Measurements from ENCODE around the gene OTUD7B.

OTUD7B gene

DNA sequence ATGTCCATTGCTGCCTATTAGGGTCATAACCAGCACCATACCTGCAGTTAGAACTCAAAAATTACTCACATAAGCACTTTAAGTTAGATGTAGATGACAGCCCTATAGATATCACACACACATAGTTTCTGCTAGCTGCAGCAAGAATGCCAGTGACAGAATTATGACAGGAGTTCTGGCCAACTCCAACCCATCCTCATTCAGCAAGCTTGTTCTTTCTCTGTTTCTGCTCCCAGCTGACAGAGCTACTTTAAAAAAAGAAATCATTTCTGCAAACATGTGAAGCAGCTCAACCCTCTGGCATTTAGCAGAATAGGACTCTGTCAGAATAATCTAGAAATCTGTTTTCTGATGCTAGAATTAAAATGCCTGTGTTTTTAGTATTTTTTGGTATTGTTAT, 23.8 kb upstream of the OTUD7B start:
- no peak overlapping the region for H3K4me3 ChIP-seq (ENCODE audit: low read depth, low read length)
- TF ChIP-seq, protein P1, sequence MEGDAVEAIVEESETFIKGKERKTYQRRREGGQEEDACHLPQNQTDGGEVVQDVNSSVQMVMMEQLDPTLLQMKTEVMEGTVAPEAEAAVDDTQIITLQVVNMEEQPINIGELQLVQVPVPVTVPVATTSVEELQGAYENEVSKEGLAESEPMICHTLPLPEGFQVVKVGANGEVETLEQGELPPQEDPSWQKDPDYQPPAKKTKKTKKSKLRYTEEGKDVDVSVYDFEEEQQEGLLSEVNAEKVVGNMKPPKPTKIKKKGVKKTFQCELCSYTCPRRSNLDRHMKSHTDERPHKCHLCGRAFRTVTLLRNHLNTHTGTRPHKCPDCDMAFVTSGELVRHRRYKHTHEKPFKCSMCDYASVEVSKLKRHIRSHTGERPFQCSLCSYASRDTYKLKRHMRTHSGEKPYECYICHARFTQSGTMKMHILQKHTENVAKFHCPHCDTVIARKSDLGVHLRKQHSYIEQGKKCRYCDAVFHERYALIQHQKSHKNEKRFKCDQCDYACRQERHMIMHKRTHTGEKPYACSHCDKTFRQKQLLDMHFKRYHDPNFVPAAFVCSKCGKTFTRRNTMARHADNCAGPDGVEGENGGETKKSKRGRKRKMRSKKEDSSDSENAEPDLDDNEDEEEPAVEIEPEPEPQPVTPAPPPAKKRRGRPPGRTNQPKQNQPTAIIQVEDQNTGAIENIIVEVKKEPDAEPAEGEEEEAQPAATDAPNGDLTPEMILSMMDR (conservative IDR thresholded peaks at IDR 0.05; ENCODE audit: low read depth, low read length), result no peak
- DNase-seq (ENCODE audit: low read depth), result no peak

DNA sequence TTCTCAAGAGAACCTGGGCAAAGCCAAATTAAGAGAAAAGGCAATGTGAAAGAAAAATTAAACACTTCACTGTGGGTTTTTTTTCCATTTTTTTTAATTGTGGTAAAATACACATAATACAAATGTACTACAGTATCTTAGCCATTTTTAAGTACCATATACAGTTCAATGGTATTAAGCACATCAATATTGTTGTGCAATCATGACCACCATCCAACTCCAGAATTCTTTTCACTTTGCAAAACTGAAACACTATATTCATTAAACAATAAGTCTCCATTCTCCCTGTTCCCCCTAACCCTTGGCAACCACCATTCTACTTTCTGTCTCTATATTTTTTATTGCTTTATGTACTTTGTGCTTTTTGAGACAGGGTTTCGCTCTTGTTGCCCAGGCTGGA, 17.8 kb upstream of the OTUD7B start:
- TF ChIP-seq, protein P1 (conservative IDR thresholded peaks at IDR 0.05; ENCODE audit: low read depth, low read length), result no peak
- no peak overlapping the region for H3K4me3 ChIP-seq (ENCODE audit: low read depth, low read length)
- DNase-seq (ENCODE audit: low read depth), result no peak

DNA sequence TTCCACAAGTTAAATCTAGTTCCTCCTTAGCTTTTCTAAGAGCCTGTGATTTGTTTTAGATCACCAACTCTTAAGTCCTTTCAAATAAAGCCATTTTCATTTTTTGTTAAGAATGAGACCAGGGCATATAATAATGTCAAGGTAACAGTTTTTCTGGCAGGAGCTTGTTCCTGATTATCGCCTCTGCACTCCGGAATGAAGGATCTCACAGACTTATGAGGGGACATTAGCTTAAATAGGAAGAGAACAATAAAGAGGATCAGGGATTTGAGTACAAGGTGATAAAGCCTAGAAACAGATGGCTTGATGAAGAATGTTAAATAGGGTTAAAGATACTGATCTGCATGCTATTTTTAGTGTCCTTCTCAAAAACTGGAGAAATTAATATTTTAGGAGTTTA, 13.6 kb upstream of the OTUD7B start:
- TF ChIP-seq, protein P1 (conservative IDR thresholded peaks at IDR 0.05; ENCODE audit: low read depth, low read length), result no peak
- no peak for DNase-seq (ENCODE audit: low read depth)
- no peak overlapping the region for H3K4me3 ChIP-seq (ENCODE audit: low read depth, low read length)

DNA sequence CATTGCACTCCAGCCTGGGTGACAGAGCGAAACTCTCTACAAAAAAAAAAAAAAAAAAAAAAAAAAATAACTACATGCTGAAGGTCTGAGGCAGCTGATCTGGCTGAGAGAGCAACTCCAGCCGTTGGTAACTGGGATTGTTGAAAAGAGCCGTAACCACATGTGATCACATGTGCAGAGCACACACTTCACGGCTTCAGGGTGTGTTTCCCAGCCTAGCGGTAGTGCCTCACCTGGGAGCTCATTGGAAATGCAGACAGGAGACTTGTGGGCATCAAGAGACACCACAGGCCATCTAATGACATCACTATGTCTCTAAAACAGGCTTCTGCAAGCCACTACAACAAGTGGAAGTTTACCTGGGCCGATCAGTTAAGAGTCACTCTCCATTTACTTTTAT, 11.8 kb upstream of the OTUD7B start:
- TF ChIP-seq, protein P1 (conservative IDR thresholded peaks at IDR 0.05; ENCODE audit: low read depth, low read length), result no peak
- H3K4me3 ChIP-seq (ENCODE audit: low read depth, low read length), result no peak overlapping the region
- DNase-seq (ENCODE audit: low read depth), result no peak

DNA sequence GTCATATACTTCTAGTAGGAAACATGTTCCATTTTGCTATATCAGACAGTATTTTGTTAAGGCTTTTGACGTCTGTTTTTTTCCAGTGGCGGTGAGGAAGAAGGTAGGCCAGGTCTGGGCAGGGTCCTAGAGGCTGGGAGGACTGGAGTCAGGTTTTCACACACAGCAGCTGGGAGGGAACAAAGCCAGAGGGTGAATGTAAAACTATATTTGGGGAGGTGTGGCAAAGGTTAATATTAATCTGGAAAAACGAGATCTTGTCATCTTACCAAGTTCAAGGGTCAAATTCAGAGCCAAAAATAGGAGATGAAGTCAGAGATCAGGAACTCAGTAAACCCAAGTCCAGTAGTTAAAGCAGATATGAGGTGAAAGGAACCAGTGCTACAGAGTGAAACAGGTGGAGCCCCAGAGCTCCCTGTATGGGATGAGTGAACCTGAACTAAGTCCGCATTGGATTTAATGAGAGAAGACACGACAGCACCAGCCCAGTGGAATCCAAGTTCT, 10.7 kb upstream of the OTUD7B start:
- DNase-seq (ENCODE audit: low read depth), result no peak
- TF ChIP-seq, protein P1 (conservative IDR thresholded peaks at IDR 0.05; ENCODE audit: low read depth, low read length), result no peak
- no peak overlapping the region for H3K4me3 ChIP-seq (ENCODE audit: low read depth, low read length)

DNA sequence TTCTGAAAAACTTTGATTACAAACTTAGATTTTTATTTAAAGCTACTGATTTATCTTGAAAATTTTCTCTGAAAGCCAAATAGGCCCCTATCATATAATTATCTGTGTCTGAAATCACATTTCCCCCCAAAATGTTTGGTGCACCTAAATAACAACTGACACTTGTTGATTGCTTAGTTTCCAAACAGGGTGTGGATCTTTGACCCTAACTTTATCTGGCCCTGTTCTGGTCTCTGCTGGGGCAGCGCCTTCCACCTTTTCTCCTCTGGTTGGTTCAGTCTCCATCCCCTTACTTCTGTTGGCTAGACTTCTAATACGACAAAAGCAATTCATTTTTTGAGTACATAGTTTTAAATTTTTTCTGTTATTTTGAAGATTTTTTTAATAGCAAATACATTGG, 10.2 kb upstream of the OTUD7B start:
- TF ChIP-seq, protein P1 (conservative IDR thresholded peaks at IDR 0.05; ENCODE audit: low read depth, low read length), result no peak
- DNase-seq (ENCODE audit: low read depth), result no peak
- H3K4me3 ChIP-seq (ENCODE audit: low read depth, low read length), result no peak overlapping the region

DNA sequence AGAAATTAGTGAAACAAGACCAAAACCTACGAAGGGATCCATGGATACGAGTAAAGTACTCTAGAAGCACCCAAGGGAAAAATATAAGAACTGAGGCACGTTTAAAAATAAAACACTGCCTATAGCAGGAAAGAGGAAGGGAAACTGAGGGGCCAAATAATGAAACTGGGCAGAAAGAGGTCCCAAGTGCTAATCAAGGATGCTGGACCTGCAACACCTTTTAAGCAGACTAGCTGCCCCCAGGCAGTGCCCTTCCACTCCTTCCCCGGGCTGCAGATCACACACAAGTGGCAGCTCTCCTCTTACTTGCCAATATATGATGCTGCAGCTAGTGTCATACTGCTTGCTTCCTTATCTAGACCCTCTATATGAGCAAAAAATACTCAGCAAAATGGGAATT, 7.6 kb upstream of the OTUD7B start:
- TF ChIP-seq, protein P1 (conservative IDR thresholded peaks at IDR 0.05; ENCODE audit: low read depth, low read length), result no peak
- no peak for DNase-seq (ENCODE audit: low read depth)
- H3K4me3 ChIP-seq (ENCODE audit: low read depth, low read length), result no peak overlapping the region

All from choroid plexus epithelial cell (primary cell).